ENCODE results near the gene YAP1. TPM values are rescaled to one million over a fixed set of nuclear protein-coding genes. Genes with fewer than 3 reads are reported as not detected.

The YAP1 gene
- total RNA-seq, 2 experiments from 2014 or later, result not detected

DNA sequence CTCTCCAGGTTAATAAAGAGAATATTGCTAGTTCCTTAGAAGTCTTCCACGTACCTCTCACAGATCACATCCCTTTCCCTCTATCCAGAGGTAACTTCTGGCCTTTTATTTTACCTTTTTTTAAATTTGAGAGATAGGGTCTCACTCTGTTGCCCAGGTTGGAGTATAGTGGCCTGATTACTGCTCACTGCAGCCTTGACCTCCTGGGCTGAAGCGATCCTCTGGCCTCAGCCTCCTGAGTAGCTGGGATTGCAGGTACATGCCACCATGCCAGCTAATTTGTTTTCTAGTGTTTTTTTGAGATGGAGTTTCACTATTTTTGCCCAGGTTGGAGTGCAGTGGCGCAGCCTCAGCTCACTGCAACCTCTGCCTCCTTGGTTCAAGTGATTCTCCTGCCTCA, 24.4 kb downstream of the YAP1 start:
- H3K4me1 Mint-ChIP-seq (ENCODE audit: low read depth), result no peaks in the 10 kb centered on the region
- no peaks in the 10 kb centered on the region for H3K9me3 Mint-ChIP-seq
- H3K27me3 Mint-ChIP-seq, result peaks cover 8% of the 10 kb centered on the region
- no peak overlapping the region for H3K27ac Mint-ChIP-seq
- no peaks in the 10 kb centered on the region for H3K36me3 Mint-ChIP-seq (ENCODE audit: low read depth)
- intact Hi-C loops (cut with micrococcal nuclease), result no loop called here
- DNase-seq (no peak), ATAC-seq (no peak)
- TF ChIP-seq, protein P1, sequence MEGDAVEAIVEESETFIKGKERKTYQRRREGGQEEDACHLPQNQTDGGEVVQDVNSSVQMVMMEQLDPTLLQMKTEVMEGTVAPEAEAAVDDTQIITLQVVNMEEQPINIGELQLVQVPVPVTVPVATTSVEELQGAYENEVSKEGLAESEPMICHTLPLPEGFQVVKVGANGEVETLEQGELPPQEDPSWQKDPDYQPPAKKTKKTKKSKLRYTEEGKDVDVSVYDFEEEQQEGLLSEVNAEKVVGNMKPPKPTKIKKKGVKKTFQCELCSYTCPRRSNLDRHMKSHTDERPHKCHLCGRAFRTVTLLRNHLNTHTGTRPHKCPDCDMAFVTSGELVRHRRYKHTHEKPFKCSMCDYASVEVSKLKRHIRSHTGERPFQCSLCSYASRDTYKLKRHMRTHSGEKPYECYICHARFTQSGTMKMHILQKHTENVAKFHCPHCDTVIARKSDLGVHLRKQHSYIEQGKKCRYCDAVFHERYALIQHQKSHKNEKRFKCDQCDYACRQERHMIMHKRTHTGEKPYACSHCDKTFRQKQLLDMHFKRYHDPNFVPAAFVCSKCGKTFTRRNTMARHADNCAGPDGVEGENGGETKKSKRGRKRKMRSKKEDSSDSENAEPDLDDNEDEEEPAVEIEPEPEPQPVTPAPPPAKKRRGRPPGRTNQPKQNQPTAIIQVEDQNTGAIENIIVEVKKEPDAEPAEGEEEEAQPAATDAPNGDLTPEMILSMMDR (IDR thresholded peaks at IDR 0.05), result no peak
- ChIA-PET CTCF (no interaction called here), POLR2A (no interaction called here)
- H3K4me3 Mint-ChIP-seq, result no peak overlapping the region

DNA sequence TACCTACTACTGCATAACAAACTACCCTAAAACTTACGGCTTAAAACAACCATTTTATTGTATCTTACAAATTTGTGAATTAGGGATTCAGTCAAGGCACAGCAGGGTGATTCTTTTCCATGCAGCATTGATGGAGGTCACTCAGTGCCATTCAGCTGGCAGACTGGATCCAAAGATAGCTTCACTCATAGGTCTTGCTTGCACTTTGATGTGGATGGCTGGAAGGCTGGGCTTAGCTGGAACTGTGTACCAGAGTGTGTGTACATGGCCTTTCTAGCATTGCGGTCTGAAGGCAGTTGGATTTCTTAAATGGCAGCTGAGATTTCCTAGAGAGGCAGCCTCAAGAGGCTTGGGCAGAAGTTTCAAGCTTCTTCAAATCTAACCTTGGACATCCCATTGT, 25.0 kb downstream of the YAP1 start:
- Mint-ChIP-seq H3K27me3 (peaks cover 8% of the 10 kb centered on the region), H3K4me3 (no peak overlapping the region), H3K9me3 (no peaks in the 10 kb centered on the region), H3K27ac (no peak overlapping the region), H3K36me3 (ENCODE audit: low read depth) (no peaks in the 10 kb centered on the region), H3K4me1 (ENCODE audit: low read depth) (no peaks in the 10 kb centered on the region)
- ATAC-seq, result no peak
- intact Hi-C loops (cut with micrococcal nuclease), result no loop called here
- no peak for DNase-seq
- ChIA-PET POLR2A (no interaction called here), CTCF (no interaction called here)
- TF ChIP-seq, protein P1 (IDR thresholded peaks at IDR 0.05), result no peak

DNA sequence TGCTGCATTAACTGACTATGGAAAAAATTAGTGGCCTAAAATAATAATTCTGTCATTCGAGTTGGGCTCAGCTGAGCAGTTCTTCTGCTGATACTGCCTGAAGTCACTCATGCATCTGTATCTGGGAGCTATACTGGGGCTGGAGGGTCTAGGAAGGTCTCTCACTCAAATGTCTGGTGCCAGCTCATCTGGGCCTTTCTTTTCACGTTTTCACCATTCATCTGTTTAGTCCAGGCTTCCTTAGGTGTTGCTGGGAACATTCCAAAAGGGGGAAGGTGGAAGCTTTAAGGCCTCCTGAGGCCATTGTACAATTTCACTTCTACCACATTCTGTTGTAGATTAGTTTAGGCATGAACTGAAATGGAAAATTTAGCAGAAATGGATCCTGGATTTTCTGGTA, 28.0 kb downstream of the YAP1 start:
- ChIA-PET POLR2A (no interaction called here), CTCF (no interaction called here)
- intact Hi-C loops (cut with micrococcal nuclease), result no loop called here
- no peaks in the 10 kb centered on the region for H3K36me3 Mint-ChIP-seq (ENCODE audit: low read depth)
- H3K9me3 Mint-ChIP-seq, result no peaks in the 10 kb centered on the region
- DNase-seq (no peak), ATAC-seq (no peak)
- H3K4me1 Mint-ChIP-seq (ENCODE audit: low read depth), result no peaks in the 10 kb centered on the region
- H3K4me3 Mint-ChIP-seq, result no peak overlapping the region
- TF ChIP-seq, protein P1 (IDR thresholded peaks at IDR 0.05), result no peak
- no peak overlapping the region for H3K27ac Mint-ChIP-seq
- H3K27me3 Mint-ChIP-seq, result peaks cover 19% of the 10 kb centered on the region

DNA sequence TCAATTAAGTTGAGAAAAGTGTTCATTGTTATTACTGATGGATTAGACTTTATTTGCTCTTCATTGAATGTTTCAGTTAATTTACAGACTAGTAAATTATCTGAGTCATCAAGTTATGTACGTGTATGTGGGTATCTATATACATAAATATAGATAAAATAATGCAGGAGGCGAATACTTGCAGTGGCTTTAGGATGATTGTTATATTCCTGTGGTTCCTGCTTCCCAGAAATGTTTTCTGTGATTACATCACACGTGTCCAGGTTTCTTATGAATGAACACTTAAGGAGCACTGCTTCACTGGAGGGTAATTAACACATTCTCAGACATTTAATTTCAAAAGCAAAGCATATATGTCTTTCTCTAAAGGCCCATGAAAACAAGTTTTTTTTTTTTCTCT, 28.4 kb downstream of the YAP1 start:
- no peaks in the 10 kb centered on the region for H3K36me3 Mint-ChIP-seq (ENCODE audit: low read depth)
- no peak for DNase-seq
- ChIA-PET CTCF (no interaction called here), POLR2A (no interaction called here)
- H3K27me3 Mint-ChIP-seq, result peaks cover 20% of the 10 kb centered on the region
- TF ChIP-seq, protein P1 (IDR thresholded peaks at IDR 0.05), result no peak
- intact Hi-C loops (cut with micrococcal nuclease), result no loop called here
- ATAC-seq, result no peak
- no peaks in the 10 kb centered on the region for H3K4me1 Mint-ChIP-seq (ENCODE audit: low read depth)
- H3K27ac Mint-ChIP-seq, result no peak overlapping the region
- H3K4me3 Mint-ChIP-seq, result no peak overlapping the region
- no peaks in the 10 kb centered on the region for H3K9me3 Mint-ChIP-seq

DNA sequence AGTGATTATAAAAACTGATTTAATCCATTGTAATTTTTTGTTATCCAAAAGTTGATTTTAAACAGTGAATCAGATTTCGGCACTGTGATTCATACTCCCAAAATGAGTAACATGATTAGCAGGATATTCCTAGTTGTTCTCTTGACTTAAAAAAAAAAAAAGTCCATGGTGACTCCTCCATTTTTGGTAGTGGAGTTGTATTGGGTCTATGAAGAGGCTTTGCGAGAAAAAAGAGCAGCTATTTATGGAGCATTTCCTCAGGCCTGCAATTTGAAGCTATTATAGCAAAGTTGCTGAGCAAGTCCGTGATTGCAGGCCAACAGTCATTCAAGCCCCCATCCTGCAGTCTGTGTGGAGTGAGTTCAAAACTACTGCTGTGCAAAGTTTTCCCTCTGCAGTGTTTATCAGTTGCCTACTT, 28.8 kb downstream of the YAP1 start:
- CTCF ChIA-PET, result no interaction called here
- H3K27ac Mint-ChIP-seq, result no peak overlapping the region
- H3K4me3 Mint-ChIP-seq, result no peak overlapping the region
- no peak for ATAC-seq
- TF ChIP-seq, protein P1 (IDR thresholded peaks at IDR 0.05), result no peak
- no peak for DNase-seq
- no peaks in the 10 kb centered on the region for H3K4me1 Mint-ChIP-seq (ENCODE audit: low read depth)
- intact Hi-C loops (cut with micrococcal nuclease), result no loop called here
- H3K27me3 Mint-ChIP-seq, result peaks cover 16% of the 10 kb centered on the region
- POLR2A ChIA-PET, result no interaction called here
- H3K36me3 Mint-ChIP-seq (ENCODE audit: low read depth), result no peaks in the 10 kb centered on the region
- no peaks in the 10 kb centered on the region for H3K9me3 Mint-ChIP-seq

All from activated CD8-positive, alpha-beta T cell treated with anti-CD3 and anti-CD28 coated beads for 36 hours (primary cell).